NCI-H2029 (cell line): ENCODE data around the gene KCNQ1.

Experiments used
- DNase-seq: peaks from one replicate; lab custom pipeline; 2025; lab: John Stamatoyannopoulos, UW

The KCNQ1 gene

GRCh38 chr11:2665526-2666400, 221.0 kb downstream of the KCNQ1 start:
- no peak for DNase-seq

GRCh38 chr11:2666401-2666741, 221.6 kb downstream of the KCNQ1 start:
- no peak for DNase-seq

- no peak for DNase-seq
These were observed 222.2 kb downstream of the KCNQ1 start for GRCh38 chr11:2666828-2667570.

GRCh38 chr11:2667940-2668339, 223.1 kb downstream of the KCNQ1 start:
- DNase-seq: no peak

- no peak for DNase-seq
These were observed 224.1 kb downstream of the KCNQ1 start for GRCh38 chr11:2668876-2669275.

- no peak for DNase-seq
These were observed 225.0 kb downstream of the KCNQ1 start for GRCh38 chr11:2669634-2670469.

GRCh38 chr11:2670541-2671100, 225.8 kb downstream of the KCNQ1 start:
- no peak for DNase-seq

- no peak for DNase-seq
These were observed 226.9 kb downstream of the KCNQ1 start for GRCh38 chr11:2671748-2672147.

GRCh38 chr11:2672553-2673249, 227.9 kb downstream of the KCNQ1 start:
- no peak for DNase-seq

GRCh38 chr11:2673250-2673610, 228.4 kb downstream of the KCNQ1 start:
- DNase-seq: no peak

GRCh38 chr11:2673871-2674471, 229.2 kb downstream of the KCNQ1 start:
- DNase-seq: no peak

GRCh38 chr11:2674658-2675131, 229.9 kb downstream of the KCNQ1 start:
- DNase-seq: no peak

- no peak for DNase-seq
These were observed 230.7 kb downstream of the KCNQ1 start for GRCh38 chr11:2675540-2675939.

- DNase-seq: no peak
These were observed 232.3 kb downstream of the KCNQ1 start for GRCh38 chr11:2677127-2677526.

GRCh38 chr11:2678396-2678795, 233.6 kb downstream of the KCNQ1 start:
- no peak for DNase-seq

- DNase-seq: no peak
These were observed 234.3 kb downstream of the KCNQ1 start for GRCh38 chr11:2679011-2679676.

GRCh38 chr11:2681408-2682145, 236.8 kb downstream of the KCNQ1 start:
- no peak for DNase-seq

GRCh38 chr11:2683806-2684205, 239.0 kb downstream of the KCNQ1 start:
- no peak for DNase-seq

GRCh38 chr11:2684581-2684980, 239.8 kb downstream of the KCNQ1 start:
- DNase-seq: no peak

- DNase-seq: no peak
These were observed 240.2 kb downstream of the KCNQ1 start for GRCh38 chr11:2685051-2685450.
